GM18909 (cell line): ENCODE data around the gene OR4D6.

Source experiments
- ATAC-seq: cut with Tn5 transposase; IDR thresholded peaks from one replicate; pipeline ENCODE4 v1.9.1; 2021; ENCODE audit warnings: mild to moderate bottlenecking; ENCODE audit not compliant: unreplicated experiment, poor library complexity

The OR4D6 gene

DNA sequence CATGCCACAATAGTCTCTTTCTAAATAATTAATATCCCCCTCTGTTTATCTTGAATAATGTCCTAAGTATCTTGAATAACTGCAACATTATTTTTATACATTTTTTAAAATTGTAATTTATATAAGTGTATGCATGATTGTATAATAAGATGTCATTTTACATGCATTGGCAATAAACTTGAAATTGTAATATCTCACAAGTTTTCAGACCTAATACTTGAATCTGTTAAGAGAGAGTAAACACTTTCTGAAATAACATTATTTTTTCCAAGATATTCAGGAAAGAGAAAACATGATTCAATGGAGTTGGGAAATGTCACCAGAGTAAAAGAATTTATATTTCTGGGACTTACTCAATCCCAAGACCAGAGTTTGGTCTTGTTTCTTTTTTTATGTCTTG, 46.5 kb downstream of the OR4D6 start, which contains the start of gene OR4D11:
OR4D11 (plus strand) TSS at position 301 of the 400 bp plus-strand sequence; CDS start at position 301, 0 bp downstream.
- no peak for ATAC-seq
